COLO668 (cell line): ENCODE results near the gene MRGPRX4.

ENCODE experiments used
- DNase-seq: peaks from one replicate; lab custom pipeline; 2025; ENCODE audit not compliant: unreplicated experiment; lab: John Stamatoyannopoulos, UW

MRGPRX4 gene

DNA sequence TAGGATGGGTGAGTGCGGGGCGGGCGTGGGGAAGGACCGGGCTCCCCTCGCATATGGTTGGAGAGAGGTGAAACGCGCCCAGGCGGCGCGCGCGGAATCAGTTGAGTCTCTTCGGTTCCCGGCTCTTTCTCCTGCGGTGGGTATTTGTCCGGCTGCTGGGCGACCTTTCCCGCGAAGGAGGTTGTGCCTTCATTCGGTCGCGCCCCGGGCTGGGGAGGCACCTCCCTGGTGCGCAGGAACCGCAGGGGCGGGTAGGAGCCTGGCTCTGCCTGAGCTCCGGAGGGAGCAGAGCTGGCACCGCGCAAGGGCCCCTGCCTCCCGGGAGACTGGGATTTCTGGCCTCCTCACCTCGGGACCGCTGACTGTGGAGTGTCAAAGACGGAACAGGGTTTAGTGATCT is 36.4 kb downstream of the MRGPRX4 start:
- DNase-seq: no peak

DNA sequence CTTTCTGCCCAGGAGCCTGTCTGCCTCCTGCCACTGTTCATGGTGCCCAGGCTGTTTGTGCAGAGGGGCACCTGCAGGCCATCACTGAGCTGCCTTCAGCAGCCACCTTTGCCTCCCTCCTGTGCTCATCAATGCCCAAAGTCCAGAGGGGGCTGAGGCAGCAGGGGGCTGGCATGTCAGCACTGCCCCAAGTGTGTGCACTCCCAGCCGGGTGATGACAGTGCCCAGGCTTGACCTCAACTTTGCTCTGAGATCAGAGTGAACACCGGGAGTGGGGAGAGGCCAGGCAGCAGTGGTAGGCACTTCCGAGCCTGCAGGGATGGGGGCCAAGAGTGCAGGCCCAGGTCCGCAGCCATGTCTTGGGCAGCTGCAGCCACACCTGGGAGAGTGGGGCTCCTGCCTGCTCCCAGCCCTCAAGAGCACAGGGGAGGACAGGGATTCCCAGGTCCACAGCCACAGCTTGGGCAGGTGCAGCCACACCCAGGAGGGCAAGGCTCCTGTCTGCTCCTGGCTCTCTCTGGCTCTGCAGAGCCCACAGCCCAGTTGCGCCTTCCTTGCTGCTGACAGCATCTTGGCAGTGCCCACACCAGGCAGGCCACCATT is 48.7 kb downstream of the MRGPRX4 start:
- no peak for DNase-seq

DNA sequence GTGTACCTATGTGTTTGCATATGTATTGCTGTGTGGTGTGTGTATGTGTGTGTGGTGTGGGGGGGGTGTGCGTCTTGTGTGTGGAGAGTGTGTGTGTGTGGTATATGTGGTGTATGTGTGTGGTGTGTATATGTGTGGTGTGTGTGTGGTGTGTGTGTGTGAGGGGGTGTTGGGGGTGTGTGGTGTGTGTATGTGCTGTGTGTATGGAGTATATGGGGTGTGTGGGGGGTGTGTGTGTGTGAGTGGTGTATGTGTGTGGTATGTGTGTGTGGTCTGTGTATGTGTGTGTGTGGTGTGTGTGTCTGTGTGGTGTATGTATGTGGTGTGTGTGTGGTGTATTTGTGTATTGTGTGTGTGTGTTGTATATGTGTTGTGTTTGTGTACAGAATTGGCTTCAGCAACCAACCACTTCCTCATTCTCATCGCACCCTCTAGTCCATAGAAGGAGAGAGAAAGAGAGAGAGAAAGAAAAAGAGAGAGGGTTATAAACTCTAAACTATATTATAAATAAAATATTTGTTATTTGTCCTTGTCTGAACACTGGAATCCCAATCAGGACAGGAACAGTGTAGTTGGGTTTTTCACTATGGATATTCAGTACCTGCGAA is 50.3 kb downstream of the MRGPRX4 start:
- no peak for DNase-seq
